K562 (cell line): Measurements from ENCODE around the gene CRTC3.

ENCODE experiments used
- CTCF ChIP-seq, 3 experiments: IDR thresholded peaks in 2 of 3; conservative IDR thresholded peaks in 1 of 3; 2 replicates each; pipeline ENCODE4 v1.5.1; 2011 to 2012; ENCODE audit warnings: low read length in 3 of 3, mild to moderate bottlenecking in 3 of 3, control low read depth in 2 of 3, improper control_type of control experiment in 1 of 3, inconsistent platforms in 1 of 3, low read depth in 1 of 3, mixed read lengths in 1 of 3, moderate library complexity in 1 of 3; ENCODE audit not compliant: insufficient read depth in 2 of 3
- MTA2 ChIP-seq: fragments of 450-650 bp; IDR thresholded peaks from 2 replicates; pipeline ENCODE4 v1.6.1; 2016; ENCODE audit warnings: low read depth
- YY1 ChIP-seq, 3 experiments: IDR thresholded peaks; 2 replicates each; pipeline ENCODE4 v1.6.1; 2011; ENCODE audit warnings: low read length in 2 of 3, mild to moderate bottlenecking in 2 of 3, moderate library complexity in 2 of 3, borderline replicate concordance in 1 of 3, control low read depth in 1 of 3, low read depth in 1 of 3; ENCODE audit not compliant: insufficient read depth in 3 of 3, insufficient replicate concordance in 2 of 3, control insufficient read depth in 1 of 3, insufficient read length in 1 of 3; ENCODE audit errors: extremely low read depth in 1 of 3
- ZBTB33 ChIP-seq: sonication (generic); formaldehyde crosslinking; IDR thresholded peaks from 2 replicates; pipeline ENCODE4 v1.8.1; 2023; ENCODE audit warnings: mild to moderate bottlenecking, missing genetic modification reagents

- TF ChIP-seq YY1 (IDR thresholded peaks at IDR 0.05; ENCODE audit: borderline replicate concordance in 1 of 3, control insufficient read depth in 1 of 3, extremely low read depth in 1 of 3, insufficient read depth in 3 of 3, insufficient read length in 1 of 3, insufficient replicate concordance in 2 of 3, low read depth in 1 of 3, low read length in 2 of 3), result no peak
- TF ChIP-seq ZBTB33, result no peak
- TF ChIP-seq CTCF (IDR thresholded peaks at IDR 0.05 in 2 of 3, conservative IDR thresholded peaks at IDR 0.05 in 1 of 3; ENCODE audit: insufficient read depth in 2 of 3, low read depth in 1 of 3, low read length in 3 of 3), result no peak
- TF ChIP-seq MTA2, result no peak
Observed at GRCh38 chr15:90584841-90585240, 55.1 kb downstream of the CRTC3 start.
